Skeletal muscle tissue (tissue), 4 donors: ENCODE measurements around the gene BDH2. TPM values are rescaled to one million over a fixed set of nuclear protein-coding genes. Genes with fewer than 3 reads are reported as not detected.

Experiments used
- H3K27ac ChIP-seq: one replicate; pipeline ENCODE4 v1.7.0; 2013; ENCODE audit warnings: mild to moderate bottlenecking, low read depth, low read length, inconsistent platforms
- H3K27me3 ChIP-seq, 3 donors: one replicate each; pipeline ENCODE4 v1.7.0; 2013; ENCODE audit warnings: low read length in 3 of 3; ENCODE audit not compliant: control insufficient read depth in 3 of 3, insufficient read depth in 3 of 3
- H3K36me3 ChIP-seq, 3 donors: one replicate each; pipeline ENCODE4 v1.7.0; 2013; ENCODE audit warnings: low read length in 3 of 3; ENCODE audit not compliant: control insufficient read depth in 3 of 3, insufficient read depth in 3 of 3
- H3K4me1 ChIP-seq, 3 donors: one replicate each; pipeline ENCODE4 v1.7.0; 2013; ENCODE audit warnings: low read length in 3 of 3, mild to moderate bottlenecking in 3 of 3; ENCODE audit not compliant: control insufficient read depth in 3 of 3, insufficient read depth in 3 of 3
- H3K4me3 ChIP-seq, 3 donors: one replicate each; pipeline ENCODE4 v1.7.0; 2013; ENCODE audit warnings: low read length in 3 of 3
- H3K9ac ChIP-seq, 3 donors: one replicate each; pipeline ENCODE4 v1.7.0; 2013; ENCODE audit warnings: low read length in 3 of 3, mild to moderate bottlenecking in 3 of 3, moderate library complexity in 2 of 3, low read depth in 1 of 3
- H3K9me3 ChIP-seq, 3 donors: one replicate each; pipeline ENCODE4 v1.7.0; 2013; ENCODE audit warnings: low read length in 3 of 3; ENCODE audit not compliant: control insufficient read depth in 3 of 3
- total RNA-seq: library from RNA; depleted of rRNA; stranded (reverse); fragments of >200 nt; gene quantifications from one replicate; pipeline ENCODE4 v1.2.3, GENCODE V29; 2014
- donor health status: Osteomylitis.

Gene BDH2
- total RNA-seq, 1 donor from 2014 or later: 23.0 TPM

DNA sequence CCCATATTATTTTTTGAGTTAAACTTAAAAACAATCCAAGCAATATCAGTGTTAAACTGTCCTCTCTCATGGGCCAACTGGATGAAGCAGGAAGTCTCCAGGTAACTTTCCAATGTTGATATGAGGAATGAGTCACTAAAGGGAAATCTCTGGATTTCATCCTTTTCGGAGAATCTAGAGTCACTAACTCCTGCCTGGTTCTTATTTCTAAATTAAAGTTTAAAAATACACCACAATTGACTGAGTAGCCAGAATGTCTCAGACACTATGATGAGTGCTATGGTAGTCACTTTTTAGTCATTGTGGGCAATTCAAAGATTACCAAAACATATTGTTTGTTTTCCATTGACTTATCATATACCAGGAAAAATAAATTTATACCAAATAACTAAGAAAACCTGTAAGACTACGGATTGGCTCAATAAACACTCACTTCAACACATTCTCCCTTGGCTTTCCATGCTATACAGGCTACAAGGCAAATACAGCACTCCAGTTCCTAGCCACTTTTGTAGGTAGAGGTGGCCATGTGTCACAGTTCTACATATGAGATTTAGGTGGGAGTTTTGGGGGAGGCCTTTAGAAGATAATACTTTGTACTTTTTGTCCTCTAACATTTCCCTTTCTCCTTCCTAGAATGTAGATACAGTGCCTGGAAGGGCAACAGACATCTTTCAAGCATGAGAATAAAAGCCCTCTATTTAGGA, 31.6 kb downstream of the BDH2 start:
- Histone ChIP-seq H3K9ac (no peak overlapping the region), H3K4me1 (no peaks in the 10 kb centered on the region), H3K27ac (no peak overlapping the region), H3K4me3 (no peak overlapping the region), H3K9me3 (no peaks in the 10 kb centered on the region), H3K27me3 (no peaks in the 10 kb centered on the region), H3K36me3 (peaks cover 0 to 8% (median 3%) of the 10 kb centered on the region in 3 donors)

DNA sequence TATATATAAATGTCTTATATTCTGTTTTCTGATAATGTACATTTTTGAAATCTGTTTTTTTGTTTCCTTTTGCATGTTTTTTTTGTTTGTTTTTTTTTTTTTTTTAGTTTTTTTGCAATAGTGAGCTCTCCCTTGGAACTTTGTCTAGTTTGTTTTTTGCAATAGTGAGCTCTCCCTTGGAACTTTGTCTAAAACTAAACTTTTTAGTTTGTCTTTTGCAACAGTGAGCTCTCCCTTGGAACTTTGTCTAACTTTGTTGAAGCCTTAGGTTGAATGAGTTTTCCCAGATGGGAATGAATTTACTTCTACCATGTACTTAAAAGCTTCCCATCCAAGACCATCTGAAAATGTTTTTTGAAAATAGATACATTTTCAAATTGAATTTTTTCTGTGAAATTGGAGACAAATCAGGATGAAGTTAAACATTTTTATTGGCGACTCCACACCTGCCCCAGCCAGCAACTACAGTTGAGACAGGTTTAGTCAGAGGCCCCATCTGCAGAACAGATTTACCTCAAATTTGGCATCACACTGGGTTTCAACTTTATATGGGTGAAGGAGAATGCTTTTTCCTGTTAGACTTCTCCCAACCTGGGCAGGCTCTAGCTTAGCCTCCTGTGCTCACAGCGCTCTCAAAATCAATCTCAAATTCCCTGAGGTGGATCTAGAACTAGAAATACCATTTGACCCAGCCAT, 39.0 kb downstream of the BDH2 start:
- H3K27ac ChIP-seq: no peak overlapping the region
- H3K4me1 ChIP-seq: no peaks in the 10 kb centered on the region
- H3K36me3 ChIP-seq: peaks cover 0 to 3% (median 3%) of the 10 kb centered on the region in 3 donors
- H3K9me3 ChIP-seq: no peaks in the 10 kb centered on the region
- H3K27me3 ChIP-seq: no peaks in the 10 kb centered on the region
- H3K4me3 ChIP-seq: no peak overlapping the region
- H3K9ac ChIP-seq: no peak overlapping the region

DNA sequence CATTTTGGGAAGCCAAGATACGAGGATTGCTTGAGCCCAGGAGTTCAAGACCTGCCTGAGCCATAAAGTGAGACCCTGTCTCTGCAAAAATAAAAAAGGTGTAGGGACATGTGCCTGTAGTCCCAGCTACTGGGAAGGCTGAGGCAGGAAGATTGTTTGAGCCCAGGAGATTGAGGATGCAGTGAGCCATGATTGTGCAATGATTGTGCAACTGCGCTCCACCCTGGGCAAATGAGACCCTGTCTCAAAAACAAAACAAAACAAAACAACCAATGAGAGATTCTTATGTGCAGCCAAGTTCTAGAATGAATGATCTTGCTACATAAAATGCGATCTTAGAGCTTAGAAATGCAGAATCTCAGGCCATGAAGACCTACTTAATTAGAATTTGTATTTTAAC, 45.6 kb downstream of the BDH2 start:
- Histone ChIP-seq H3K9me3 (no peaks in the 10 kb centered on the region), H3K36me3 (no peaks in the 10 kb centered on the region), H3K4me1 (no peaks in the 10 kb centered on the region), H3K4me3 (no peak overlapping the region), H3K27me3 (no peaks in the 10 kb centered on the region), H3K9ac (no peak overlapping the region), H3K27ac (no peak overlapping the region)

DNA sequence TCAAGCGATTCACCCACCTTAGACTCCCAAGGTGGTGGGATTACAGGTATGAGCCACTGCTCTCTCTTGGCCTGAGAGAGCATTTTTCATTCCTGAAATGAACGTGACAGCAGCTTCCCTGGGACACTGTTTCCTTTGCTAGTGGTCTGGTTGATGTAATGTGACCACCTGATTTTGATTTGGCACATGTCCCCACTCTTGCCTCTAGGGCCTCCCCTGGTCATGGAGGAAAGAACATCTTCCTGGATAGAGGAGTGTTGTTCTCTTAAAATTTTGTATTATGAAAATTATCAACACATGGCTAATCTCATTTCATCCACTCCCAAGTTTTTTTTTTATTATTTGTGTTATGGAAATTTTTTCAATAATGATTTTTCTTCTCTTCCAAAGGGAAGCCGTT, 46.9 kb downstream of the BDH2 start:
- Histone ChIP-seq H3K36me3 (peaks cover 0 to 2% (median 0%) of the 10 kb centered on the region in 3 donors), H3K27ac (no peak overlapping the region), H3K4me1 (no peaks in the 10 kb centered on the region), H3K27me3 (no peaks in the 10 kb centered on the region), H3K9ac (no peak overlapping the region), H3K9me3 (no peaks in the 10 kb centered on the region), H3K4me3 (no peak overlapping the region)

DNA sequence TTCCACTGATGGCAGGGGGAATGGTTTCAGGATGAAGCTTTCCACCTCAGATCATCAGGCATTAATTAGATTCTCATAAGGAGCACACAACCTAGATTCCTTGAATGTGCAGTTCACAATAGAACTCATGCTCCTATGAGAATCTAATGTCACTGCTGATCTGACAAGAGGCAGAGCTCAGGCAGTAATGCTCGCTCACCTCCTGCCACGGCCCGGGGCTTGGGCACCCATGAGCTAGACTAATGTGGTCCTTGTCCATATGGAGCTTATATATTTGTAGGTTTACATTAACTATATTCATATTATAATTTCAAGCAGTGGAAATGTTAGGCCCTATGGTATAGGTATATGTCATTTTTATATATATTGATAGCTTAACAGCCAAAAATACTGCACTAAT, 47.5 kb downstream of the BDH2 start:
- Histone ChIP-seq H3K27ac (no peak overlapping the region), H3K4me1 (no peaks in the 10 kb centered on the region), H3K27me3 (no peaks in the 10 kb centered on the region), H3K4me3 (no peak overlapping the region), H3K36me3 (peaks cover 0 to 2% (median 0%) of the 10 kb centered on the region in 3 donors), H3K9ac (no peak overlapping the region), H3K9me3 (no peaks in the 10 kb centered on the region)

DNA sequence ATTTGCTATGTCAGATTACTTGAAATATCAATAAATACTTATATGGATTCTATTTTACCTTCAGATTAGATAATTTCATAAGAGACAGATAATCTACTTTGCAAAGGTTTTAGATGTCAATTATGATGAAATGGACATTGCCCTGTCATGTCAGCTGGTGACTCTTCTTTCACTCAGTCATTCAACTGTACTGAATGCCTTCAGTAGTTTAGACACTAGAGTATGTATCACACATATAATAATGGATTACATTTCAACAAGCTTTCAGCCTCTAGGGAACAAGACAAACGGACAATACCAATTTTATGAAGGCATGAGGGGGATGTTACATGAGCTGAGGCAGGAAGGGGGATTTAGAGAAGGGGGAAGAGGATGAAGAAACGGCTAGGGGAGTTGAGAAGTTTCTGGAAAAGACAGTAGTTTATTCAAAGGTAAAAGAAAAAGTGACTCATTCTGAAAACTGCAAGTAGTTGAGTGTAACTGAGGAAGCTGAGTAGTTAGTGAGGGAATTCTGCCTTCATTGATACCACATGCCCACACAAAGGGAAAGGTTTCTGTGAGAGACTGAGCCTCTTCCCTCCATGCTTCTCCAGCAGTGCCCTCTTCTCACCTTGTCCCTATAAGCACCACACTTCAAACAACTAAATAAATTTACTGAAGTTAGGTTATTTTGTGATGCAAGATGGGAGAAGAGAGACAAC, 48.7 kb downstream of the BDH2 start:
- no peak overlapping the region for H3K9ac ChIP-seq
- no peak overlapping the region for H3K27ac ChIP-seq
- H3K4me3 ChIP-seq: no peak overlapping the region
- H3K4me1 ChIP-seq: no peaks in the 10 kb centered on the region
- H3K36me3 ChIP-seq: peaks cover 0 to 2% (median 0%) of the 10 kb centered on the region in 3 donors
- H3K27me3 ChIP-seq: no peaks in the 10 kb centered on the region
- no peaks in the 10 kb centered on the region for H3K9me3 ChIP-seq

DNA sequence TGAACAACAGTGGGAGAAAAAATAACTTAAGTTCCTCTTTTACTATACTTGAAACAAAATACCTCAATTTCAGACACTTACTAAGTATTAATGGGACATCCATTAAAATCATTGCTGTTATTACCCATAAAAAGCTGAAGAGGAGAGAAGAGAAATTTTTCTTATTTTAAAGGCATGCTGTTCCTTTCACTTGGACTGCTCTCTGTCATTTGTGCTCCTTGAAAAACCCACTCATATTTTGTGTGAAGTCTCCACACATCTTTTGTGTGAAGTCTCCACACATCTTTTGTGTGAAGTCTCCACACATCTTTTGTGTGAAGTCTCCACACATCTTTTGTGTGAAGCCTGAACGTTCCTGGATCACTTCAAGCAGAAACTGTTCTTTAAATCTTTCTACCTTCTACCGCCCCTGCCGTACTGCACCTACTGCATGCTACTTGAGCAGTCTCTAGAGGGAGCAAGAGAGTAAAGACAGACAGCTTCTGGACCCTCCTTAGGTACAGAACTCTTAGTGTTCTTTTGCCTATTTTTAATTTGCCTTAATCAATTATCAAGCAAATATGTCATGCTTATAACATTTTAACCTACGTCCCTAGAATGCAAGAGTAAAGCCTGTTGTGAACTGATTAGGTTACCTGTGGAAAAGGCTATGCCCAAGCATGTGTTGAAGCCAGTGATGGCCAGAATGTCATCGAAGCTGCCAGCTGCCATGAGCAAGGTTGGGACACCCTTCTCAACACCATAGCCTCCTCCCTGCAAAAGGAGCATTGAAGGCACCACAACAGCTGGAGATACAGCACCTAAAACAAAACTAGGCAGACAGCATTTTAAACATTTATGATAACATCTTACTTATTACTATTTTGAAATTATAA, 53.0 kb downstream of the BDH2 start:
- Histone ChIP-seq H3K27ac (no peak overlapping the region), H3K9me3 (no peaks in the 10 kb centered on the region), H3K27me3 (no peaks in the 10 kb centered on the region), H3K36me3 (peaks cover 3 to 5% (median 3%) of the 10 kb centered on the region in 3 donors), H3K9ac (no peak overlapping the region), H3K4me3 (no peak overlapping the region), H3K4me1 (no peaks in the 10 kb centered on the region)

DNA sequence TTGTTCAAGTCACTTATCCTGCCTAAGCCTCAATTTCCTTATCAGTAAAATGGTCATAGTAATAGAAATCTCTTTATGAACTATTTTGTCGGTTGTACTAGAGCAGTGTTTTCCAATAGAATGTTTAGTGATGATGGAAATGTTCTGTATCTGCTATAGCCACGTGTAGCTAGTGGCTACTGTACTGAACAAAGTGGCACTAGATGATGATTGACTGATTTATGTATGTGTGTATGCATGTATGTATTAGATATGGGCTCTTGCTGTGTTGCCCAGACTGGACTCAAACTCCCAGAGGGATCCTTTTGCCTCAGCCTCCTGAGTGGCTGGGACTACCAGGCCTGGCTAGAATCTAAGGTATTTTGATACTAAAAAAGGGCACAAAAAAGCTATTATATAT, 55.5 kb downstream of the BDH2 start:
- H3K9ac ChIP-seq: no peak overlapping the region
- peaks cover 3 to 5% (median 3%) of the 10 kb centered on the region in 3 donors for H3K36me3 ChIP-seq
- H3K27ac ChIP-seq: no peak overlapping the region
- H3K4me1 ChIP-seq: no peaks in the 10 kb centered on the region
- H3K4me3 ChIP-seq: no peak overlapping the region
- H3K27me3 ChIP-seq: no peaks in the 10 kb centered on the region
- no peaks in the 10 kb centered on the region for H3K9me3 ChIP-seq

DNA sequence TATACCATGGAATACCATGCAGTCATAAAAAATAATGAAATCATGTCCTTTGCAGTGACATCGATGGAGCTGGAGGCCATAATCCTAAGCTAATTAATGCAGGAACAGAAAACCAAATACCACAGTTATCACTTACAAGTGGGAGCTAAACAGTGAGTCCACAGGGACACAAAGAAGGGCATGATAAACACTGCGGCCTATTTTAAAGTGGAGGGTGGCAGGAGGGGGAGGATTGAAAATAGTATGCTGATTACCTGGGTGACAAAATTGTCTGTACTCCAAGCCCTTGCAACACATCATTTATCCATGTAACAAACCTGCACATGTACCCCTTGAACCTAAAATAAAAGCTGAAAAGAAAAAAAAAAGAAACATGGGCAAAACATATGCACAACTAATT, 63.5 kb downstream of the BDH2 start:
- Histone ChIP-seq H3K9ac (no peak overlapping the region), H3K9me3 (no peaks in the 10 kb centered on the region), H3K27ac (no peak overlapping the region), H3K27me3 (no peaks in the 10 kb centered on the region), H3K4me3 (no peak overlapping the region), H3K36me3 (peaks cover 0 to 4% (median under 1%) of the 10 kb centered on the region in 3 donors), H3K4me1 (no peaks in the 10 kb centered on the region)
